GM23338 (cell line): ENCODE measurements around the gene SGK1. TPM values are rescaled to one million over a fixed set of nuclear protein-coding genes. Genes with fewer than 3 reads are reported as not detected.

Experiments
- ATAC-seq: fragments of 200-7000 bp; cut with Tn5 transposase; 3 replicates; pipeline ENCODE4 v1.9.1; 2020
- DNase-seq: peaks from one replicate; pipeline ENCODE4 v3.0.0-alpha.2; 2015; ENCODE audit warnings: low spot score
- H2AFZ ChIP-seq: fragments of 200-600 bp; sonication (generic); 2 replicates; pipeline ENCODE4 v1.8.0; 2016; ENCODE audit warnings: antibody characterized with exemption, mild to moderate bottlenecking, moderate library complexity
- H3F3A ChIP-seq: fragments of 200-600 bp; sonication (generic); replicated peaks from 2 replicates; pipeline ENCODE4 v1.8.0; 2017; ENCODE audit warnings: antibody characterized with exemption, mixed run types, low read depth
- H3K27ac ChIP-seq: fragments of 200-600 bp; sonication (generic); 2 replicates; pipeline ENCODE4 v1.6.1; 2016; ENCODE audit warnings: low read depth
- H3K27me3 ChIP-seq: fragments of 200-600 bp; sonication (generic); 2 replicates; pipeline ENCODE4 v1.8.0; 2016; ENCODE audit warnings: mild to moderate bottlenecking, mixed run types, moderate library complexity; ENCODE audit not compliant: insufficient read depth
- H3K36me3 ChIP-seq: fragments of 200-600 bp; sonication (generic); 2 replicates; pipeline ENCODE4 v1.8.0; 2016; ENCODE audit warnings: mild to moderate bottlenecking; ENCODE audit not compliant: insufficient read depth
- H3K4me1 ChIP-seq: fragments of 200-600 bp; sonication (generic); 2 replicates; pipeline ENCODE4 v1.8.0; 2016; ENCODE audit warnings: mild to moderate bottlenecking, moderate library complexity; ENCODE audit not compliant: insufficient read depth
- H3K4me2 ChIP-seq: fragments of 200-600 bp; sonication (generic); 2 replicates; pipeline ENCODE4 v1.7.1; 2017; ENCODE audit warnings: mixed run types
- H3K4me3 ChIP-seq: fragments of 200-600 bp; sonication (generic); 2 replicates; pipeline ENCODE4 v1.6.1; 2016; ENCODE audit warnings: mixed run types
- H3K79me2 ChIP-seq: fragments of 200-600 bp; sonication (generic); replicated peaks from 2 replicates; pipeline ENCODE4 v1.8.0; 2017; ENCODE audit warnings: mild to moderate bottlenecking; ENCODE audit not compliant: insufficient read depth
- H3K9me2 ChIP-seq: fragments of 200-600 bp; sonication (generic); 2 replicates; pipeline ENCODE4 v1.8.0; 2017; ENCODE audit not compliant: insufficient read depth
- H4K20me1 ChIP-seq: fragments of 200-600 bp; sonication (generic); replicated peaks from 2 replicates; pipeline ENCODE4 v1.8.0; 2017; ENCODE audit warnings: mild to moderate bottlenecking; ENCODE audit not compliant: insufficient read depth
- H3K27ac Mint-ChIP-seq: 2 replicates; pipeline ENCODE4 v1.8.0; 2020; ENCODE audit warnings: inconsistent platforms, mild to moderate bottlenecking, moderate library complexity, mixed read lengths
- H3K27me3 Mint-ChIP-seq: 3 replicates; pipeline ENCODE4 v1.8.0; 2022; ENCODE audit warnings: low read depth, mild to moderate bottlenecking, moderate library complexity, mixed read lengths, inconsistent platforms; ENCODE audit not compliant: insufficient read depth, poor library complexity
- H3K36me3 Mint-ChIP-seq: 3 replicates; pipeline ENCODE4 v1.8.0; 2021; ENCODE audit warnings: low read depth, mild to moderate bottlenecking, inconsistent platforms, moderate library complexity, mixed read lengths
- H3K4me1 Mint-ChIP-seq: 3 replicates; pipeline ENCODE4 v1.8.0; 2020; ENCODE audit warnings: mild to moderate bottlenecking, inconsistent platforms, mixed read lengths
- H3K4me3 Mint-ChIP-seq: 3 replicates; pipeline ENCODE4 v1.8.0; 2021; ENCODE audit warnings: moderate library complexity, mild to moderate bottlenecking, inconsistent platforms, mixed read lengths
- H3K9me3 Mint-ChIP-seq: 3 replicates; pipeline ENCODE4 v1.8.0; 2020; ENCODE audit warnings: moderate library complexity, mild to moderate bottlenecking, inconsistent platforms, mixed read lengths
- CREB1 ChIP-seq: fragments of 250-450 bp; sonication (Bioruptor Pico); IDR thresholded peaks from 2 replicates; pipeline ENCODE4 v1.5.0; 2020; ENCODE audit warnings: low read depth, mild to moderate bottlenecking, moderate library complexity
- EZH2 ChIP-seq: fragments of 200-600 bp; sonication (generic); IDR thresholded peaks from one replicate; pipeline ENCODE4 v1.8.0; 2017; ENCODE audit warnings: antibody characterized with exemption, mild to moderate bottlenecking, low read depth; ENCODE audit not compliant: unreplicated experiment
- JUNB ChIP-seq: IDR thresholded peaks from one replicate; pipeline ENCODE4 v1.6.1; 2016; ENCODE audit warnings: antibody characterized with exemption; ENCODE audit not compliant: unreplicated experiment
- POLR2AphosphoS5 ChIP-seq: IDR thresholded peaks from 2 replicates; pipeline ENCODE4 v1.6.1; 2016; ENCODE audit warnings: antibody characterized with exemption, low read depth
- ZNF114 ChIP-seq: fragments of 250-450 bp; sonication (Bioruptor Pico); IDR thresholded peaks from 2 replicates; pipeline ENCODE4 v1.5.0; 2020; ENCODE audit warnings: mild to moderate bottlenecking, moderate library complexity
- ZNF331 ChIP-seq: fragments of 250-450 bp; sonication (Bioruptor Pico); IDR thresholded peaks from 2 replicates; pipeline ENCODE4 v1.5.0; 2020; ENCODE audit warnings: low read depth, mild to moderate bottlenecking, moderate library complexity
- polyA plus RNA-seq: library from polyadenylated mRNA; unstranded; fragments of >200 nt; fragmentation: Nextera tagmentation; extraction: Ambion mirVana; gene quantifications from 2 replicates; pipeline ENCODE4 v1.2.1, GENCODE V29; 2016
- total RNA-seq: library from RNA; depleted of rRNA; stranded (reverse); fragments of >200 nt; shearing (Covaris generic); gene quantifications from 2 replicates; pipeline ENCODE4 v1.2.3, GENCODE V29; 2014
- TF ChIP-seq, protein P1 (sequence below): IDR thresholded peaks from one replicate; pipeline ENCODE4 v1.6.1; 2018; ENCODE audit warnings: antibody characterized with exemption; ENCODE audit not compliant: unreplicated experiment
- TF ChIP-seq, protein P2 (sequence below), 2 experiments: fragments of 200-600 bp in 1 of 2; sonication (generic) in 1 of 2; conservative IDR thresholded peaks; 2 replicates each; pipeline versions ENCODE4 v1.5.1 to v1.6.1; 2016 to 2017; ENCODE audit warnings: antibody characterized with exemption in 2 of 2, low read depth in 2 of 2, mild to moderate bottlenecking in 2 of 2, moderate library complexity in 1 of 2
- TF ChIP-seq, protein P3 (sequence below): fragments of 250-450 bp; sonication (Bioruptor Pico); IDR thresholded peaks from 2 replicates; pipeline ENCODE4 v1.5.0; 2020; ENCODE audit warnings: mild to moderate bottlenecking, moderate library complexity

Gene SGK1
- total and polyA plus RNA-seq, 2 experiments from 2014 or later = 16.3 to 37.2 TPM

DNA sequence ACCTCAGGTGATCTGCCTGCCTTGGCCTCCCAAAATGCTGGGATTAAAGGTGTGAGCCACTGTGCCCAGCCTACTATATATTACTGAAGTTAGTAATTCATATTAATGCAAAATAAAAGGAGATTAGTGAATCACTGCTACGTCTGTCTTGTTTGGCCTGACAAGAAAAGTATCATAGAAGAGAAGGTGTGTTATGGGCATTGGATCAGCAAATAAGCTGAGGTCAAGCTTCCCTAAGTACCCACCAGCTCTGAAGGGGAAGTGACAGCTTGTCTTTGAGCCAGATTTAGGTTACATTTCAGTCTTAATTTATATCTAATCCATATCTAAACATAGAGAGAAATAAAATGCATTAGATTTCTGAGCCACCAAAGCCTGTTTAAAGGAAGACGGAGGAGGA, 7.1 kb downstream of the SGK1 start (continued):
- TF ChIP-seq, protein P1, sequence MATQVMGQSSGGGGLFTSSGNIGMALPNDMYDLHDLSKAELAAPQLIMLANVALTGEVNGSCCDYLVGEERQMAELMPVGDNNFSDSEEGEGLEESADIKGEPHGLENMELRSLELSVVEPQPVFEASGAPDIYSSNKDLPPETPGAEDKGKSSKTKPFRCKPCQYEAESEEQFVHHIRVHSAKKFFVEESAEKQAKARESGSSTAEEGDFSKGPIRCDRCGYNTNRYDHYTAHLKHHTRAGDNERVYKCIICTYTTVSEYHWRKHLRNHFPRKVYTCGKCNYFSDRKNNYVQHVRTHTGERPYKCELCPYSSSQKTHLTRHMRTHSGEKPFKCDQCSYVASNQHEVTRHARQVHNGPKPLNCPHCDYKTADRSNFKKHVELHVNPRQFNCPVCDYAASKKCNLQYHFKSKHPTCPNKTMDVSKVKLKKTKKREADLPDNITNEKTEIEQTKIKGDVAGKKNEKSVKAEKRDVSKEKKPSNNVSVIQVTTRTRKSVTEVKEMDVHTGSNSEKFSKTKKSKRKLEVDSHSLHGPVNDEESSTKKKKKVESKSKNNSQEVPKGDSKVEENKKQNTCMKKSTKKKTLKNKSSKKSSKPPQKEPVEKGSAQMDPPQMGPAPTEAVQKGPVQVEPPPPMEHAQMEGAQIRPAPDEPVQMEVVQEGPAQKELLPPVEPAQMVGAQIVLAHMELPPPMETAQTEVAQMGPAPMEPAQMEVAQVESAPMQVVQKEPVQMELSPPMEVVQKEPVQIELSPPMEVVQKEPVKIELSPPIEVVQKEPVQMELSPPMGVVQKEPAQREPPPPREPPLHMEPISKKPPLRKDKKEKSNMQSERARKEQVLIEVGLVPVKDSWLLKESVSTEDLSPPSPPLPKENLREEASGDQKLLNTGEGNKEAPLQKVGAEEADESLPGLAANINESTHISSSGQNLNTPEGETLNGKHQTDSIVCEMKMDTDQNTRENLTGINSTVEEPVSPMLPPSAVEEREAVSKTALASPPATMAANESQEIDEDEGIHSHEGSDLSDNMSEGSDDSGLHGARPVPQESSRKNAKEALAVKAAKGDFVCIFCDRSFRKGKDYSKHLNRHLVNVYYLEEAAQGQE = no peak
- TF ChIP-seq POLR2AphosphoS5 (no peak), ZNF114 (CRISPR knock-in tag) (no peak), ZNF331 (CRISPR knock-in tag) (no peak), JUNB (no peak), EZH2 (no peak)

DNA sequence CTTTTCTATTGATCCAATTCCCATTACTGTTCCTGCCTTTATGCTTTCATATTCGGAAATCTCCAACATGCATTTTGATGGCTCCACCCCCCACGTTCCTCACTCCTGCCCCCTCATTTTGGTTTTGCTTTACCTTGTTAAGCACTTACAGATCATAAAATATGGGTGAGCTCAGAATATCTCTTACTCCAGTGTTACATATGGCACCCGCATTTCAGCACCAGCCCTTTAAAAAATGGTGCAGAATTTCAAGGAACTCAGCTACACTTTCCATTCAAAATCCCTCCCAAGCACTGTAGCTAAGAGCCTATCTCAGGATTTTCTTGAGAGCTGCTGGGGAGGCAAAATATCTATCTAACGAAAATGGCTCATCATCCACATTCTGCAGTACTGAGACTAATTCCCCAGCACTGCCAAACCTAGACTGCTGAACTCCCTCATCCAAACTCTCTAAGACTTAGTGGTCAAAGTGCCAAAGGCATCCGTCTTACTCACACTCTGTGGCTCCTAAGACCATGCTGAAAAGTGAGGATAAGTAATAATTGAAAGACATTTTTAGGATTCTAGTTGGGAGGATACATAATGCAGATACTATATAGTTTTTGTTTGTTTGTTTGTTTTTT, 7.8 kb downstream of the SGK1 start:
- Mint-ChIP-seq H3K27ac (no peak overlapping the region), H3K27me3 (peaks cover 12% of the 10 kb centered on the region), H3K4me1 (peaks cover 37% of the 10 kb centered on the region), H3K4me3 (no peak overlapping the region), H3K36me3 (no peaks in the 10 kb centered on the region), H3K9me3 (no peaks in the 10 kb centered on the region)
- Histone ChIP-seq H3K9me2 (no peaks in the 10 kb centered on the region), H3K36me3 (no peaks in the 10 kb centered on the region), H3F3A (no peaks in the 10 kb centered on the region), H3K27ac (no peak overlapping the region), H3K4me2 (no peak overlapping the region), H3K4me1 (peaks cover 25% of the 10 kb centered on the region), H3K79me2 (no peaks in the 10 kb centered on the region), H2AFZ (no peak overlapping the region), H4K20me1 (no peaks in the 10 kb centered on the region), H3K27me3 (no peaks in the 10 kb centered on the region; the same call in 1 of the 2 replicates), H3K4me3 (no peak overlapping the region)
- DNase-seq (no peak), ATAC-seq (no peak)
- TF ChIP-seq CREB1 = no peak
- no peak for TF ChIP-seq ZNF331 (CRISPR knock-in tag)
- TF ChIP-seq, protein P1 = no peak
- TF ChIP-seq, protein P2, sequence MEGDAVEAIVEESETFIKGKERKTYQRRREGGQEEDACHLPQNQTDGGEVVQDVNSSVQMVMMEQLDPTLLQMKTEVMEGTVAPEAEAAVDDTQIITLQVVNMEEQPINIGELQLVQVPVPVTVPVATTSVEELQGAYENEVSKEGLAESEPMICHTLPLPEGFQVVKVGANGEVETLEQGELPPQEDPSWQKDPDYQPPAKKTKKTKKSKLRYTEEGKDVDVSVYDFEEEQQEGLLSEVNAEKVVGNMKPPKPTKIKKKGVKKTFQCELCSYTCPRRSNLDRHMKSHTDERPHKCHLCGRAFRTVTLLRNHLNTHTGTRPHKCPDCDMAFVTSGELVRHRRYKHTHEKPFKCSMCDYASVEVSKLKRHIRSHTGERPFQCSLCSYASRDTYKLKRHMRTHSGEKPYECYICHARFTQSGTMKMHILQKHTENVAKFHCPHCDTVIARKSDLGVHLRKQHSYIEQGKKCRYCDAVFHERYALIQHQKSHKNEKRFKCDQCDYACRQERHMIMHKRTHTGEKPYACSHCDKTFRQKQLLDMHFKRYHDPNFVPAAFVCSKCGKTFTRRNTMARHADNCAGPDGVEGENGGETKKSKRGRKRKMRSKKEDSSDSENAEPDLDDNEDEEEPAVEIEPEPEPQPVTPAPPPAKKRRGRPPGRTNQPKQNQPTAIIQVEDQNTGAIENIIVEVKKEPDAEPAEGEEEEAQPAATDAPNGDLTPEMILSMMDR (conservative IDR thresholded peaks at IDR 0.05; ENCODE audit: low read depth in 2 of 2) = no peak
- TF ChIP-seq, protein P3, sequence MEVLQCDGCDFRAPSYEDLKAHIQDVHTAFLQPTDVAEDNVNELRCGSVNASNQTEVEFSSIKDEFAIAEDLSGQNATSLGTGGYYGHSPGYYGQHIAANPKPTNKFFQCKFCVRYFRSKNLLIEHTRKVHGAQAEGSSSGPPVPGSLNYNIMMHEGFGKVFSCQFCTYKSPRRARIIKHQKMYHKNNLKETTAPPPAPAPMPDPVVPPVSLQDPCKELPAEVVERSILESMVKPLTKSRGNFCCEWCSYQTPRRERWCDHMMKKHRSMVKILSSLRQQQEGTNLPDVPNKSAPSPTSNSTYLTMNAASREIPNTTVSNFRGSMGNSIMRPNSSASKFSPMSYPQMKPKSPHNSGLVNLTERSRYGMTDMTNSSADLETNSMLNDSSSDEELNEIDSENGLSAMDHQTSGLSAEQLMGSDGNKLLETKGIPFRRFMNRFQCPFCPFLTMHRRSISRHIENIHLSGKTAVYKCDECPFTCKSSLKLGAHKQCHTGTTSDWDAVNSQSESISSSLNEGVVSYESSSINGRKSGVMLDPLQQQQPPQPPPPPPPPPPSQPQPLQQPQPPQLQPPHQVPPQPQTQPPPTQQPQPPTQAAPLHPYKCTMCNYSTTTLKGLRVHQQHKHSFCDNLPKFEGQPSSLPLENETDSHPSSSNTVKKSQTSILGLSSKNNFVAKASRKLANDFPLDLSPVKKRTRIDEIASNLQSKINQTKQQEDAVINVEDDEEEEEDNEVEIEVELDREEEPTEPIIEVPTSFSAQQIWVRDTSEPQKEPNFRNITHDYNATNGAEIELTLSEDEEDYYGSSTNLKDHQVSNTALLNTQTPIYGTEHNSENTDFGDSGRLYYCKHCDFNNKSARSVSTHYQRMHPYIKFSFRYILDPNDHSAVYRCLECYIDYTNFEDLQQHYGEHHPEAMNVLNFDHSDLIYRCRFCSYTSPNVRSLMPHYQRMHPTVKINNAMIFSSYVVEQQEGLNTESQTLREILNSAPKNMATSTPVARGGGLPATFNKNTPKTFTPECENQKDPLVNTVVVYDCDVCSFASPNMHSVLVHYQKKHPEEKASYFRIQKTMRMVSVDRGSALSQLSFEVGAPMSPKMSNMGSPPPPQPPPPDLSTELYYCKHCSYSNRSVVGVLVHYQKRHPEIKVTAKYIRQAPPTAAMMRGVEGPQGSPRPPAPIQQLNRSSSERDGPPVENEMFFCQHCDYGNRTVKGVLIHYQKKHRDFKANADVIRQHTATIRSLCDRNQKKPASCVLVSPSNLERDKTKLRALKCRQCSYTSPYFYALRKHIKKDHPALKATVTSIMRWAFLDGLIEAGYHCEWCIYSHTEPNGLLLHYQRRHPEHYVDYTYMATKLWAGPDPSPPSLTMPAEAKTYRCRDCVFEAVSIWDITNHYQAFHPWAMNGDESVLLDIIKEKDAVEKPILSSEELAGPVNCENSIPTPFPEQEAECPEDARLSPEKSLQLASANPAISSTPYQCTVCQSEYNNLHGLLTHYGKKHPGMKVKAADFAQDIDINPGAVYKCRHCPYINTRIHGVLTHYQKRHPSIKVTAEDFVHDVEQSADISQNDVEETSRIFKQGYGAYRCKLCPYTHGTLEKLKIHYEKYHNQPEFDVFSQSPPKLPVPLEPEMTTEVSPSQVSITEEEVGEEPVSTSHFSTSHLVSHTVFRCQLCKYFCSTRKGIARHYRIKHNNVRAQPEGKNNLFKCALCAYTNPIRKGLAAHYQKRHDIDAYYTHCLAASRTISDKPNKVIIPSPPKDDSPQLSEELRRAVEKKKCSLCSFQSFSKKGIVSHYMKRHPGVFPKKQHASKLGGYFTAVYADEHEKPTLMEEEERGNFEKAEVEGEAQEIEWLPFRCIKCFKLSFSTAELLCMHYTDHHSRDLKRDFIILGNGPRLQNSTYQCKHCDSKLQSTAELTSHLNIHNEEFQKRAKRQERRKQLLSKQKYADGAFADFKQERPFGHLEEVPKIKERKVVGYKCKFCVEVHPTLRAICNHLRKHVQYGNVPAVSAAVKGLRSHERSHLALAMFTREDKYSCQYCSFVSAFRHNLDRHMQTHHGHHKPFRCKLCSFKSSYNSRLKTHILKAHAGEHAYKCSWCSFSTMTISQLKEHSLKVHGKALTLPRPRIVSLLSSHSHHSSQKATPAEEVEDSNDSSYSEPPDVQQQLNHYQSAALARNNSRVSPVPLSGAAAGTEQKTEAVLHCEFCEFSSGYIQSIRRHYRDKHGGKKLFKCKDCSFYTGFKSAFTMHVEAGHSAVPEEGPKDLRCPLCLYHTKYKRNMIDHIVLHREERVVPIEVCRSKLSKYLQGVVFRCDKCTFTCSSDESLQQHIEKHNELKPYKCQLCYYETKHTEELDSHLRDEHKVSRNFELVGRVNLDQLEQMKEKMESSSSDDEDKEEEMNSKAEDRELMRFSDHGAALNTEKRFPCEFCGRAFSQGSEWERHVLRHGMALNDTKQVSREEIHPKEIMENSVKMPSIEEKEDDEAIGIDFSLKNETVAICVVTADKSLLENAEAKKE (CRISPR knock-in tag) = no peak
